HCT116 (cell line): ENCODE measurements around the gene SLC25A39. TPM values are rescaled to one million over a fixed set of nuclear protein-coding genes. Genes with fewer than 3 reads are reported as not detected.

Source experiments
- ATAC-seq: fragments of 200-7000 bp; cut with Tn5 transposase; 2 replicates; pipeline ENCODE4 v1.9.1; 2020; ENCODE audit warnings: mild to moderate bottlenecking, moderate library complexity
- BruUV-seq: library from RNA; stranded (reverse); fragments of 400-500 nt; replicated peaks from 2 replicates; lab custom pipeline; 2021; lab: Mats Ljungman, UMichigan
- CTCF ChIA-PET: fragments of 300-600 bp; sonication (Branson Sonifier 250); formaldehyde crosslinking; loops from one replicate; lab custom pipeline; 2021; ENCODE audit warnings: antibody characterized with exemption; lab: Charles Lee
- POLR2A ChIA-PET: fragments of 300-600, 350-600 bp; sonication (Branson Sonifier 250); formaldehyde crosslinking; loops from one replicate; lab custom pipeline; 2021; ENCODE audit warnings: antibody characterized with exemption; lab: Charles Lee
- RAD21 ChIA-PET, 2 experiments: fragments of 300-600 bp; sonication (Branson Sonifier 250); formaldehyde crosslinking; loops; one replicate each; lab custom pipeline; 2023; ENCODE audit warnings: low total read pairs in 2 of 2; ENCODE audit not compliant: uncharacterized antibody in 2 of 2, unreplicated experiment in 2 of 2, low non-redundant PET in 1 of 2; lab: Charles Lee
- DNase-seq: peaks from one replicate; pipeline ENCODE4 v3.0.0-alpha.2; 2010; ENCODE audit warnings: low read depth, low spot score
- H2AFZ ChIP-seq: fragments of 200-600 bp; shearing (Covaris generic), sonication (generic); 2 replicates; pipeline ENCODE4 v1.6.1; 2017; ENCODE audit warnings: low read depth, mixed run types, mixed read lengths, antibody characterized with exemption, low read length; ENCODE audit not compliant: poor library complexity, severe bottlenecking
- H3K27ac ChIP-seq: 2 replicates; pipeline ENCODE4 v1.5.1; 2012; ENCODE audit warnings: low read depth, low read length
- H3K27me3 ChIP-seq: fragments of 200-600 bp; sonication (generic); 2 replicates; pipeline ENCODE4 v1.6.1; 2016; ENCODE audit warnings: mixed run types, low read length, mixed read lengths; ENCODE audit not compliant: insufficient read depth
- H3K36me3 ChIP-seq, 2 experiments: fragments of 200-500 bp in 1 of 2; fragments of 200-600 bp in 1 of 2; sonication (Bioruptor generic) in 1 of 2; sonication (generic) in 1 of 2; 2 replicates each; pipeline versions ENCODE4 v1.5.1 to v1.6.1; 2014 to 2016; ENCODE audit warnings: low read length in 2 of 2, inconsistent platforms in 1 of 2, mixed read lengths in 1 of 2, mixed run types in 1 of 2; ENCODE audit not compliant: insufficient read depth in 2 of 2, control insufficient read depth in 1 of 2
- H3K4me1 ChIP-seq, 2 experiments: fragments of 200-600 bp in 1 of 2; sonication (generic) in 1 of 2; 2 replicates each; pipeline versions ENCODE4 v1.5.1 to v1.6.1; 2012 to 2017; ENCODE audit warnings: low read length in 2 of 2, inconsistent platforms in 1 of 2, mild to moderate bottlenecking in 1 of 2, mixed read lengths in 1 of 2, mixed run types in 1 of 2, moderate library complexity in 1 of 2; ENCODE audit not compliant: insufficient read depth in 2 of 2, control insufficient read depth in 1 of 2
- H3K4me2 ChIP-seq: fragments of 200-600 bp; sonication (generic); 2 replicates; pipeline ENCODE4 v1.6.1; 2017; ENCODE audit warnings: mixed run types, low read length, mixed read lengths
- H3K4me3 ChIP-seq, 2 experiments: fragments of 200-600 bp in 1 of 2; sonication (generic) in 1 of 2; replicated peaks in 1 of 2; 2 replicates each; pipeline ENCODE4 v1.5.1; 2011 to 2016; ENCODE audit warnings: low read length in 2 of 2, control low read depth in 1 of 2, low read depth in 1 of 2, mild to moderate bottlenecking in 1 of 2, mixed read lengths in 1 of 2, mixed run types in 1 of 2
- H3K79me2 ChIP-seq: fragments of 200-600 bp; sonication (generic); 2 replicates; pipeline ENCODE4 v1.6.1; 2017; ENCODE audit warnings: mild to moderate bottlenecking, mixed run types, low read length, moderate library complexity, mixed read lengths; ENCODE audit not compliant: insufficient read depth
- H3K9ac ChIP-seq: fragments of 200-600 bp; sonication (generic); 2 replicates; pipeline ENCODE4 v1.6.1; 2016; ENCODE audit warnings: low read length, mixed read lengths
- H3K9me2 ChIP-seq: fragments of 200-600 bp; sonication (generic), shearing (Covaris generic); 2 replicates; pipeline ENCODE4 v1.6.1; 2017; ENCODE audit warnings: mixed run types, mild to moderate bottlenecking, moderate library complexity; ENCODE audit not compliant: insufficient read depth
- H3K9me3 ChIP-seq, 2 experiments: fragments of 200-500 bp in 1 of 2; fragments of 200-600 bp in 1 of 2; sonication (Bioruptor generic) in 1 of 2; sonication (generic) in 1 of 2; 2 replicates each; pipeline ENCODE4 v1.6.1; 2014 to 2017; ENCODE audit warnings: low read length in 2 of 2, mixed read lengths in 2 of 2, inconsistent platforms in 1 of 2, low read depth in 1 of 2, mild to moderate bottlenecking in 1 of 2, mixed run types in 1 of 2, moderate library complexity in 1 of 2; ENCODE audit not compliant: control insufficient read depth in 1 of 2, insufficient read depth in 1 of 2
- H4K20me1 ChIP-seq: fragments of 200-600 bp; sonication (generic), shearing (Covaris generic); 2 replicates; pipeline ENCODE4 v1.6.1; 2017; ENCODE audit warnings: mixed run types, mild to moderate bottlenecking, moderate library complexity; ENCODE audit not compliant: insufficient read depth
- CEBPB ChIP-seq: IDR thresholded peaks from 2 replicates; pipeline ENCODE4 v1.6.1; 2012; ENCODE audit warnings: low read depth
- EGR1 ChIP-seq: IDR thresholded peaks from 2 replicates; pipeline ENCODE4 v1.6.1; 2012; ENCODE audit warnings: low read depth
- FOSL1 ChIP-seq: IDR thresholded peaks from 2 replicates; pipeline ENCODE4 v1.6.1; 2012; ENCODE audit warnings: low read depth
- JUND ChIP-seq: IDR thresholded peaks from 2 replicates; pipeline ENCODE4 v1.6.1; 2012
- MAX ChIP-seq: IDR thresholded peaks from 2 replicates; pipeline ENCODE4 v1.6.1; 2012
- POLR2A ChIP-seq: IDR thresholded peaks from 2 replicates; pipeline ENCODE4 v1.7.0; 2011; ENCODE audit warnings: borderline replicate concordance; ENCODE audit not compliant: insufficient read depth, insufficient read length; ENCODE audit errors: extremely low read depth
- POLR2AphosphoS5 ChIP-seq: IDR thresholded peaks from 2 replicates; pipeline ENCODE4 v1.6.1; 2011; ENCODE audit warnings: mild to moderate bottlenecking, low read depth, low read length, moderate library complexity
- RAD21 ChIP-seq: IDR thresholded peaks from 2 replicates; pipeline ENCODE4 v1.6.1; 2012; ENCODE audit warnings: low read depth, mild to moderate bottlenecking
- SIN3A ChIP-seq: IDR thresholded peaks from 2 replicates; pipeline ENCODE4 v1.6.1; 2012; ENCODE audit warnings: low read depth
- SP1 ChIP-seq: IDR thresholded peaks from 2 replicates; pipeline ENCODE4 v1.6.1; 2012; ENCODE audit warnings: low read depth
- SRF ChIP-seq: IDR thresholded peaks from 2 replicates; pipeline ENCODE4 v1.6.1; 2012; ENCODE audit warnings: low read depth
- TCF7L2 ChIP-seq: IDR thresholded peaks from 2 replicates; pipeline ENCODE4 v1.7.0; 2011; ENCODE audit warnings: borderline replicate concordance, inconsistent platforms; ENCODE audit not compliant: insufficient read depth, insufficient read length; ENCODE audit errors: extremely low read depth
- YY1 ChIP-seq: IDR thresholded peaks from 2 replicates; pipeline ENCODE4 v1.6.1; 2011; ENCODE audit warnings: low read length, low read depth, moderate library complexity, mild to moderate bottlenecking; ENCODE audit not compliant: insufficient replicate concordance; ENCODE audit errors: extremely low read depth
- ZFX ChIP-seq: fragments of 450-650 bp; IDR thresholded peaks from 2 replicates; pipeline ENCODE4 v1.6.1; 2017
- intact Hi-C: fragments of 100-400 bp; cut with micrococcal nuclease; formaldehyde crosslinking; loops from 2 replicates; pipeline ENCODE4 v1.10.0; 2022
- total RNA-seq: library from RNA; stranded (reverse); gene quantifications from one replicate; pipeline ENCODE4 v1.2.1, GENCODE V29; 2021; ENCODE audit not compliant: unreplicated experiment
- TF ChIP-seq, protein P1 (sequence below): IDR thresholded peaks from 2 replicates; pipeline ENCODE4 v1.6.1; 2011; ENCODE audit warnings: mild to moderate bottlenecking, low read length, moderate library complexity; ENCODE audit not compliant: insufficient replicate concordance; ENCODE audit errors: extremely low read depth

Gene SLC25A39
- total RNA-seq, 1 experiment from 2014 or later = 326 TPM

GRCh38 chr17:44335564-44335963 is 10.9 kb upstream of the SLC25A39 start:
- TF ChIP-seq ZFX = no peak
- TF ChIP-seq YY1 = no peak
- TF ChIP-seq RAD21 = no peak
- no peak for TF ChIP-seq JUND
- no peak for TF ChIP-seq POLR2AphosphoS5
- no peak for TF ChIP-seq TCF7L2
- no peak for TF ChIP-seq CEBPB
- TF ChIP-seq SP1 = no peak
- TF ChIP-seq EGR1 = no peak
- TF ChIP-seq, protein P1, sequence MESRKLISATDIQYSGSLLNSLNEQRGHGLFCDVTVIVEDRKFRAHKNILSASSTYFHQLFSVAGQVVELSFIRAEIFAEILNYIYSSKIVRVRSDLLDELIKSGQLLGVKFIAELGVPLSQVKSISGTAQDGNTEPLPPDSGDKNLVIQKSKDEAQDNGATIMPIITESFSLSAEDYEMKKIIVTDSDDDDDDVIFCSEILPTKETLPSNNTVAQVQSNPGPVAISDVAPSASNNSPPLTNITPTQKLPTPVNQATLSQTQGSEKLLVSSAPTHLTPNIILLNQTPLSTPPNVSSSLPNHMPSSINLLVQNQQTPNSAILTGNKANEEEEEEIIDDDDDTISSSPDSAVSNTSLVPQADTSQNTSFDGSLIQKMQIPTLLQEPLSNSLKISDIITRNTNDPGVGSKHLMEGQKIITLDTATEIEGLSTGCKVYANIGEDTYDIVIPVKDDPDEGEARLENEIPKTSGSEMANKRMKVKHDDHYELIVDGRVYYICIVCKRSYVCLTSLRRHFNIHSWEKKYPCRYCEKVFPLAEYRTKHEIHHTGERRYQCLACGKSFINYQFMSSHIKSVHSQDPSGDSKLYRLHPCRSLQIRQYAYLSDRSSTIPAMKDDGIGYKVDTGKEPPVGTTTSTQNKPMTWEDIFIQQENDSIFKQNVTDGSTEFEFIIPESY = no peak
- CTCF ChIA-PET = no interaction called here

GRCh38 chr17:44334727-44335126 is 10.1 kb upstream of the SLC25A39 start:
- no TSS peak for BruUV-seq
- Histone ChIP-seq H3K79me2 (no peaks in the 10 kb centered on the region), H3K4me3 (no peak overlapping the region), H2AFZ (no peak overlapping the region), H3K9me2 (no peaks in the 10 kb centered on the region), H3K27me3 (no peaks in the 10 kb centered on the region), H3K4me2 (no peak overlapping the region), H3K9me3 (no peaks in the 10 kb centered on the region), H3K36me3 (no peaks in the 10 kb centered on the region), H3K27ac (no peak overlapping the region), H3K9ac (no peak overlapping the region), H4K20me1 (no peaks in the 10 kb centered on the region), H3K4me1 (peaks cover 3 to 17% of the 10 kb centered on the region in 2 experiments; a peak in 3 of 4 replicates)
- no peak for TF ChIP-seq SRF
- no peak for TF ChIP-seq FOSL1
- TF ChIP-seq SIN3A = no peak
- TF ChIP-seq TCF7L2 = no peak
- no peak for TF ChIP-seq MAX
- TF ChIP-seq POLR2A = no peak
- ATAC-seq = no peak
- RAD21 ChIA-PET = no interaction called here
- POLR2A ChIA-PET = no interaction called here
- intact Hi-C loops = no loop called here
- CTCF ChIA-PET = no interaction called here
- no peak for DNase-seq

More at GRCh38 chr17:44335564-44335963, 10.9 kb upstream of the SLC25A39 start:
- Histone ChIP-seq H3K4me1 (peaks cover 3 to 17% of the 10 kb centered on the region in 2 experiments; a peak in 3 of 4 replicates), H3K79me2 (no peaks in the 10 kb centered on the region), H3K27me3 (no peaks in the 10 kb centered on the region), H2AFZ (no peak overlapping the region), H3K36me3 (no peaks in the 10 kb centered on the region), H3K4me2 (no peak overlapping the region), H3K9me2 (no peaks in the 10 kb centered on the region), H4K20me1 (no peaks in the 10 kb centered on the region), H3K9me3 (no peaks in the 10 kb centered on the region), H3K4me3 (no peak overlapping the region), H3K9ac (no peak overlapping the region), H3K27ac (no peak overlapping the region)
- POLR2A ChIA-PET = no interaction called here
- RAD21 ChIA-PET = no interaction called here
- intact Hi-C loops = no loop called here
- BruUV-seq = no TSS peak
- DNase-seq = no peak
- ATAC-seq = no peak
